ENCODE results near the gene CDC42SE2.

Gene CDC42SE2, protein sequence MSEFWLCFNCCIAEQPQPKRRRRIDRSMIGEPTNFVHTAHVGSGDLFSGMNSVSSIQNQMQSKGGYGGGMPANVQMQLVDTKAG

DNA sequence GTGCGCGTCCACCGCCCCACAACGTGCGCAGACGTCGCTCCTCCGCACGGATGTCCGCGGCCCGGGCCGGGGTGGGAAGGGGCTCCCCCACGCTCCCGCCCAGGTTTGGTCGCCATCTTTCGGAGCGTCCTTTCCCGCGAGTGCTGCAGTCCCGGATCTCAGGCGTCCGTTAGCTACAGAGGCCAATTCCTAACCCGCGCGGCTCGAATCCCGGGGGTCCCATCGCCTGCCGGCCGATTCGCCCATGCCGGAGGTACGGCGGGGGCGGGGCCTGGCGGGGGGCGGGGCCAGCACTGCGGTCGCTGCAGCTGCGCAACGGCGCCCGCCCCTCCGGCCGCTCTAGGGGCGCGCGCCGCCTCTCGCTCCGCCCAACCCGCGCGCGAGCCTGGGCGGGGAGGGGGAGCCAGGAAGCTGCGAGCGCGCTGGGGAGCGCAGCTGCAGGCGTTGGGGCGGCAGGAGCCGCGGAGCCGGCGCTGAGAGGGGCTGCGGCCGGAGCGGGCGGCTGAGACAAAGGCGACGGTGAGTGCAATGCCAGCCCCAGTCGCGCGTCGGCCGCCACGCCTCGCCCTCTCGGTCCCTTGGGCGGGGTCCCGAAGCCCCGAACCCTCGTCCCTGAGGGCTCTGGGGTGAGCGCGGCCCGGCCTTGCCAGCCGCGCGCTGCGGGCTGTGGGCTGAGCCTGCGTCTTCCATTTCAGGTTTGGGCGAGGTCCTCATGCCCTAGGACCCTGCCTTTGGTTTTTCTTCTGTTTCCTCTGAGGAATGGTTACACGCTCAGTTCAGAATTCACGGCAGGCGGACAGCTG, at the start of gene CDC42SE2:
Gene CDC42SE2 (plus strand): TSS at position 406 of the 803 bp plus-strand sequence. CDS start 95,441 bp downstream, outside the sequence.
- H3K4me3 ChIP-seq (ENCODE audit: low read depth, low read length), result peak within 1 kb of the TSS; percentile 97
- DNase-seq (ENCODE audit: low read depth), result no peak
- no peak for TF ChIP-seq CTCF (IDR thresholded peaks at IDR 0.05; ENCODE audit: low read depth, low read length, missing control alignments)

DNA sequence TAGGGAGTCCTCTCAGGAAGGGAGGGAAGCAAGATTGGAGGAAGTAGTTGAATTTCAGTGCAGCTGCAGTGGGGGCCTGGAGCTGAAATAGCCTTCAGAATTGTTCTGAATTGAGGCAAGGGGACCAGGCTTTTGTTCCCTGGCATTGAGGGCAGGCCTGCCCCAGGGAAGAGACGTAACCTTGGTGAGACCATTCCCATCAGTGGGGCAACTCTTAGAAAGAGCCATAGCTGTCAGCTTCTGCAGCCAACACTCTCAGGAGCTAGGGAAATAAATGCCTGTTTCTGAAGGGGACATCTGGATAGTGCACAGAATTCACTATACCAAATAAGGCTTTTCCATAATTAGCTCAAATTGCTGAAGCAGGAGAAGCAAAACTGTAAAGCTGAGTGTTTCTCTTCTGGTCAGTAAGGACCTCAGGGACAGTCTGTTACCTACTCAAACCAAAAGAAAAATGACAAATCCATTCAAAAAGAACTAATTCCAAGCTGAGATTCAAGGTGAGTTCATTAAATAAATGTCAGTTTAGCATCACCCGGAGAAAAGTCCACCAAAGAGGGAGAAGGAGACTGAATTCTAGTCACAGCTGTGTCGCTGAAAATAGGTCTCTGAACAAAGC, 49.1 kb upstream of the CDC42SE2 start:
- H3K4me3 ChIP-seq (ENCODE audit: low read depth, low read length), result no peak overlapping the region
- TF ChIP-seq CTCF (IDR thresholded peaks at IDR 0.05; ENCODE audit: low read depth, low read length, missing control alignments), result no peak
- DNase-seq (ENCODE audit: low read depth), result no peak

DNA sequence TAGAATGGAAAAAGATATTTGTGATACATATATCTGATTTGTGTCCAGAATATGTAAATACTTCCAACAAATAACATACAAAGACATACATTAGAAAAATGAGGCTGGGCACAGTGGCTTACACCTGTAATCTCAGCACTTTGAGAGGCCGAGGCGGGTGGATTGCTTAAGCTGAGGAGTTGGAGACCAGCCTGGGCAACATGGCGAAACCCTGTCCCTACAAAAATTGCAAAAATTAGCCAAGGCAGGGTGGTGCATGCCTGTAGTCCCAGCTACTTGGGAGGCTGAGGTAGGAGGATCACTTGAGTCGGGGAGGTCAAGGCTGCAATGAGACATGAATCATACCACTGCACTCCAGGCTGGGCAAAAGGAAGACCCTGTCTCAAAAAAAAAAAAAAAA, 46.1 kb upstream of the CDC42SE2 start:
- no peak overlapping the region for H3K4me3 ChIP-seq (ENCODE audit: low read depth, low read length)
- TF ChIP-seq CTCF (IDR thresholded peaks at IDR 0.05; ENCODE audit: low read depth, low read length, missing control alignments), result no peak
- DNase-seq (ENCODE audit: low read depth), result no peak

GRCh38 chr5:131218392-131218791, 45.5 kb upstream of the CDC42SE2 start:
- H3K4me3 ChIP-seq (ENCODE audit: low read depth, low read length), result no peak overlapping the region
- TF ChIP-seq CTCF (IDR thresholded peaks at IDR 0.05; ENCODE audit: low read depth, low read length, missing control alignments), result no peak
- DNase-seq (ENCODE audit: low read depth), result no peak

GRCh38 chr5:131220566-131220965, 43.3 kb upstream of the CDC42SE2 start:
- no peak for DNase-seq (ENCODE audit: low read depth)
- no peak for TF ChIP-seq CTCF (IDR thresholded peaks at IDR 0.05; ENCODE audit: low read depth, low read length, missing control alignments)
- H3K4me3 ChIP-seq (ENCODE audit: low read depth, low read length), result no peak overlapping the region

DNA sequence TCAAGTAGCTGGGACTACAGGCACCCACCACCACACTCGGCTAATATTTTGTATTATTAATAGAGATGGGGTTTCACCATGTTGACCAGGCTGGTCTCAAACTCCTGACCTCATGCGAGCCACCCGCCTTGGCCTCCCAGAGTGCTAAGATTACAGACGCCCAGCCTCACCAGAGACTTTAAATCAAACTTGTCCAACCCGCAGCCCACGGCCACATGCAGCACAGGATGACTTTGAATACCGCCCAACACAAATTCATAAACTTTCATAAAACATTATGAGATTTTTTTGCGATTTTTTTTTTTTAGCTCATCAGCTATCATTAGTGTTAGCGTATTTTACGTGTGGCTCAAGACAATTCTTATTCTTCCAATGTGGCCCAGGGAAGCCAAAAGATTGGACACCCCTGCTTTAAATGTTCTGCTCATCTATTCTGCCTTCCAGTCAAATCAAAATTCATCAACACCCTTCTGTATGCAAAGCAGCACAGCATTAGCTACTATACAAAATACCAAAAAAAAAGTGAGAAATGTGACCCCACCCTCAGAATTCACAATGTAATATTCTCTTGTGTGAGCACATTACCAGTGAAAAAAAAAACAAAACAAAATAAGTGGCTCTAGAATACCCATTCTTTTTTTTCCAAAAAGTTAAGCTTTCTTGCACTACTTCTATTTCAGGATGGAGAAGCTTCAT, 42.7 kb upstream of the CDC42SE2 start:
- no peak for DNase-seq (ENCODE audit: low read depth)
- peak overlapping the region; percentile 10; the same call in 1 of the 2 replicates for H3K4me3 ChIP-seq (ENCODE audit: low read depth, low read length)
- no peak for TF ChIP-seq CTCF (IDR thresholded peaks at IDR 0.05; ENCODE audit: low read depth, low read length, missing control alignments)
